Gastrocnemius medialis (tissue), 4 donors: ENCODE results near the gene ETFB. TPM values are rescaled to one million over a fixed set of nuclear protein-coding genes. Genes with fewer than 3 reads are reported as not detected.

Experiments
- ATAC-seq, 2 donors: fragments of 150-250 bp; one replicate each; pipeline ENCODE4 v1.9.1; 2016
- DNase-seq, 2 donors: peaks; one replicate each; pipeline ENCODE4 v3.0.0-alpha.2; 2019
- H3K27ac ChIP-seq, 4 donors: fragments of 200-600 bp; sonication (generic); 1 replicate in 1 of 4; 2 replicates in 3 of 4; pipeline ENCODE4 v1.5.1; 2016 to 2018; ENCODE audit warnings: mild to moderate bottlenecking in 2 of 4, moderate library complexity in 1 of 4
- H3K27me3 ChIP-seq, 3 donors: fragments of 200-600 bp; sonication (generic) in 2 of 3; 1 replicate in 1 of 3; 2 replicates in 2 of 3; pipeline versions ENCODE4 v1.5.1 to v1.6.0; 2016 to 2019; ENCODE audit warnings: mild to moderate bottlenecking in 1 of 3, moderate library complexity in 1 of 3
- H3K36me3 ChIP-seq, 2 donors: fragments of 200-600 bp; sonication (generic) in 1 of 2; one replicate each; pipeline ENCODE4 v1.5.1; 2017 to 2018
- H3K4me1 ChIP-seq, 2 donors: fragments of 200-600 bp; sonication (generic) in 1 of 2; one replicate each; pipeline ENCODE4 v1.5.1; 2016 to 2017; ENCODE audit warnings: mild to moderate bottlenecking in 2 of 2
- H3K4me3 ChIP-seq, 4 donors: fragments of 200-600 bp; sonication (generic) in 3 of 4; 1 replicate in 1 of 4; 2 replicates in 3 of 4; pipeline ENCODE4 v1.5.1; 2016 to 2019; ENCODE audit warnings: mild to moderate bottlenecking in 2 of 4
- H3K9me3 ChIP-seq, 3 donors: fragments of 200-600 bp; sonication (generic) in 2 of 3; 1 replicate in 1 of 3; 2 replicates in 2 of 3; pipeline ENCODE4 v1.5.1; 2016 to 2019
- POLR2A ChIP-seq, 2 donors: fragments of 450-650 bp; IDR thresholded peaks; one replicate each; pipeline ENCODE4 v1.6.1; 2017; ENCODE audit warnings: antibody characterized with exemption in 2 of 2, mild to moderate bottlenecking in 2 of 2, moderate library complexity in 2 of 2
- in situ Hi-C, 4 donors: fragments of 200-750 bp; cut with MboI; loops; one replicate each; pipeline versions ENCODE4 v1.15.0 to v1.8.0; 2017; ENCODE audit warnings: low sequenced_read_pairs in 4 of 4
- intact Hi-C: fragments of 100-400 bp; cut with DNase I; formaldehyde crosslinking; loops from one replicate; pipeline ENCODE4 v1.15.1; 2023; ENCODE audit warnings: low total_unique reads
- total RNA-seq, 4 donors: library from RNA; depleted of rRNA; stranded (reverse); fragments of >200 nt; gene quantifications; one replicate each; pipeline versions ENCODE4 v1.1.0 to v1.2.3, GENCODE V29; 2016
- TF ChIP-seq, protein P1 (sequence below), 5 experiments: fragments of 450-650 bp in 3 of 5; fragments of 200-600 bp in 2 of 5; sonication (generic) in 2 of 5; IDR thresholded peaks in 4 of 5; conservative IDR thresholded peaks in 1 of 5; 1 replicate in 4 of 5; 2 replicates in 1 of 5; pipeline ENCODE4 v1.5.1; 2016 to 2019; ENCODE audit warnings: antibody characterized with exemption in 5 of 5, mild to moderate bottlenecking in 3 of 5, moderate library complexity in 3 of 5

Gene ETFB
- total RNA-seq, 4 donors from 2014 or later, result 118 to 164 (median 141) TPM

GRCh38 chr19:51396175-51396574 lies 30.0 kb upstream of the ETFB start:
- Histone ChIP-seq H3K9me3 (no peaks in the 10 kb centered on the region), H3K4me1 (peaks cover 7 to 9% of the 10 kb centered on the region in 2 donors), H3K27me3 (no peaks in the 10 kb centered on the region), H3K4me3 (no peak overlapping the region), H3K27ac (no peak overlapping the region), H3K36me3 (no peaks in the 10 kb centered on the region)
- ATAC-seq, result no peak
- in situ Hi-C loops (loop anchor here in 1 of 4 donors (5.0 kb wide), 1 partner anchor 59 kb away; no protein-coding TSS in a partner anchor), intact Hi-C loops (no loop called here)
- TF ChIP-seq, protein P1, sequence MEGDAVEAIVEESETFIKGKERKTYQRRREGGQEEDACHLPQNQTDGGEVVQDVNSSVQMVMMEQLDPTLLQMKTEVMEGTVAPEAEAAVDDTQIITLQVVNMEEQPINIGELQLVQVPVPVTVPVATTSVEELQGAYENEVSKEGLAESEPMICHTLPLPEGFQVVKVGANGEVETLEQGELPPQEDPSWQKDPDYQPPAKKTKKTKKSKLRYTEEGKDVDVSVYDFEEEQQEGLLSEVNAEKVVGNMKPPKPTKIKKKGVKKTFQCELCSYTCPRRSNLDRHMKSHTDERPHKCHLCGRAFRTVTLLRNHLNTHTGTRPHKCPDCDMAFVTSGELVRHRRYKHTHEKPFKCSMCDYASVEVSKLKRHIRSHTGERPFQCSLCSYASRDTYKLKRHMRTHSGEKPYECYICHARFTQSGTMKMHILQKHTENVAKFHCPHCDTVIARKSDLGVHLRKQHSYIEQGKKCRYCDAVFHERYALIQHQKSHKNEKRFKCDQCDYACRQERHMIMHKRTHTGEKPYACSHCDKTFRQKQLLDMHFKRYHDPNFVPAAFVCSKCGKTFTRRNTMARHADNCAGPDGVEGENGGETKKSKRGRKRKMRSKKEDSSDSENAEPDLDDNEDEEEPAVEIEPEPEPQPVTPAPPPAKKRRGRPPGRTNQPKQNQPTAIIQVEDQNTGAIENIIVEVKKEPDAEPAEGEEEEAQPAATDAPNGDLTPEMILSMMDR (IDR thresholded peaks at IDR 0.05 in 4 of 5, conservative IDR thresholded peaks at IDR 0.05 in 1 of 5), result no peak
- TF ChIP-seq POLR2A (IDR thresholded peaks at IDR 0.05), result no peak
- no peak for DNase-seq

- Histone ChIP-seq H3K27ac (peak overlapping the region; percentile 60 to 80 (median 66)), H3K36me3 (no peaks in the 10 kb centered on the region), H3K4me3 (peak overlapping the region; percentile 28 to 56 (median 52)), H3K9me3 (no peaks in the 10 kb centered on the region), H3K27me3 (no peaks in the 10 kb centered on the region), H3K4me1 (peaks cover 7 to 9% of the 10 kb centered on the region in 2 donors)
- peak; percentile 99 to 100 for ATAC-seq
- DNase-seq, result peak; percentile 90 to 92
- intact Hi-C loops, result loop anchor here (1.0 to 5.0 kb wide), 2 partner anchors 55 to 178 kb away; partner anchors contain the start of gene ZNF175
- in situ Hi-C loops, result no loop called here
- TF ChIP-seq POLR2A (IDR thresholded peaks at IDR 0.05), result no peak
- TF ChIP-seq, protein P1 (IDR thresholded peaks at IDR 0.05 in 4 of 5, conservative IDR thresholded peaks at IDR 0.05 in 1 of 5), result no peak
These were observed 28.1 kb upstream of the ETFB start for GRCh38 chr19:51394050-51394836.

- Histone ChIP-seq H3K9me3 (no peaks in the 10 kb centered on the region), H3K27me3 (no peaks in the 10 kb centered on the region), H3K4me3 (no peak overlapping the region), H3K27ac (no peak overlapping the region), H3K36me3 (no peaks in the 10 kb centered on the region), H3K4me1 (peaks cover 7 to 9% of the 10 kb centered on the region in 2 donors)
- ATAC-seq, result no peak
- in situ Hi-C loops (no loop called here), intact Hi-C loops (loop anchor here (5.0 kb wide), 1 partner anchor 180 kb away; the partner anchor contains the start of gene ZNF175)
- no peak for DNase-seq
- TF ChIP-seq, protein P1 (IDR thresholded peaks at IDR 0.05 in 4 of 5, conservative IDR thresholded peaks at IDR 0.05 in 1 of 5), result no peak
- TF ChIP-seq POLR2A (IDR thresholded peaks at IDR 0.05), result no peak
These were observed 26.5 kb upstream of the ETFB start for GRCh38 chr19:51392701-51393100.

- H3K4me3 ChIP-seq, result no peak overlapping the region
- H3K27me3 ChIP-seq, result no peaks in the 10 kb centered on the region
- H3K27ac ChIP-seq, result no peak overlapping the region
- ATAC-seq (no peak), DNase-seq (no peak)
- TF ChIP-seq, protein P1 (IDR thresholded peaks at IDR 0.05 in 4 of 5, conservative IDR thresholded peaks at IDR 0.05 in 1 of 5), result no peak
- no peak for TF ChIP-seq POLR2A (IDR thresholded peaks at IDR 0.05)
- no peaks in the 10 kb centered on the region for H3K9me3 ChIP-seq
- no peaks in the 10 kb centered on the region for H3K36me3 ChIP-seq
- intact Hi-C loops, result loop anchor here (5.0 kb wide), 1 partner anchor 181 kb away; the partner anchor contains the start of gene ZNF175
- in situ Hi-C loops, result no loop called here
- H3K4me1 ChIP-seq, result peaks cover 7 to 9% of the 10 kb centered on the region in 2 donors
These were observed 25.0 kb upstream of the ETFB start for GRCh38 chr19:51391073-51391611.
